H1 (cell line): Measurements from ENCODE around the gene TRUB1. TPM values are rescaled to one million over a fixed set of nuclear protein-coding genes. Genes with fewer than 3 reads are reported as not detected.

Source experiments
- CTCF ChIA-PET: fragments of 300-600 bp; sonication (Branson Sonifier 250); formaldehyde crosslinking; loops from one replicate; lab custom pipeline; 2021; ENCODE audit not compliant: partially characterized antibody; lab: Charles Lee
- POLR2A ChIA-PET: fragments of 300-600 bp; sonication (Branson Sonifier 250); formaldehyde crosslinking; loops from one replicate; lab custom pipeline; 2021; ENCODE audit warnings: inconsistent platforms; ENCODE audit not compliant: partially characterized antibody; lab: Charles Lee
- DNase-seq, 2 experiments: peaks; one replicate each; pipeline versions ENCODE4 v3.0.0 to v3.0.0-alpha.2; 2010 to 2022; ENCODE audit warnings: low spot score in 2 of 2, low read depth in 1 of 2, mixed read lengths in 1 of 2
- FAIRE-seq: peaks from 2 replicates; lab custom pipeline; 2011; peaks lifted over from hg19 to GRCh38; lab: Jason Lieb, UNC
- H2AFZ ChIP-seq: 2 replicates; pipeline ENCODE4 v1.8.1; 2012; ENCODE audit warnings: low read length, inconsistent platforms
- H2AK5ac ChIP-seq: 2 replicates; pipeline ENCODE4 v1.6.1; 2013; ENCODE audit warnings: low read depth, low read length
- H2BK120ac ChIP-seq: replicated peaks from 2 replicates; pipeline ENCODE3; 2013; ENCODE audit warnings: low read depth, low read length, inconsistent platforms
- H2BK12ac ChIP-seq: 2 replicates; pipeline ENCODE4 v1.6.1; 2013; ENCODE audit warnings: low read depth, low read length
- H2BK15ac ChIP-seq: 2 replicates; pipeline ENCODE4 v1.6.1; 2013; ENCODE audit warnings: low read length
- H2BK20ac ChIP-seq: 2 replicates; pipeline ENCODE4 v1.6.1; 2013; ENCODE audit warnings: low read length
- H2BK5ac ChIP-seq: 2 replicates; pipeline ENCODE4 v1.6.1; 2013; ENCODE audit warnings: low read depth, low read length
- H3K14ac ChIP-seq: 2 replicates; pipeline ENCODE4 v1.6.1; 2013; ENCODE audit warnings: inconsistent platforms; ENCODE audit not compliant: insufficient read length
- H3K18ac ChIP-seq: 2 replicates; pipeline ENCODE4 v1.6.1; 2013; ENCODE audit warnings: low read length; ENCODE audit errors: extremely low read depth
- H3K23ac ChIP-seq: 2 replicates; pipeline ENCODE4 v1.6.1; 2013; ENCODE audit warnings: inconsistent platforms; ENCODE audit not compliant: insufficient read length
- H3K23me2 ChIP-seq: 2 replicates; pipeline ENCODE4 v1.6.1; 2013; ENCODE audit warnings: low read depth, low read length
- H3K27ac ChIP-seq: 2 replicates; pipeline ENCODE4 v1.6.1; 2011; ENCODE audit warnings: low read depth, low read length, inconsistent platforms
- H3K27me3 ChIP-seq, 4 experiments: replicated peaks in 1 of 4; 1 replicate in 1 of 4; 2 replicates in 3 of 4; pipeline versions ENCODE4 v1.6.1 to v1.8.1; 2011 to 2013; ENCODE audit warnings: low read length in 3 of 4, mild to moderate bottlenecking in 3 of 4, inconsistent platforms in 2 of 4, mixed read lengths in 2 of 4, moderate library complexity in 1 of 4; ENCODE audit not compliant: control insufficient read depth in 3 of 4, insufficient read depth in 3 of 4; ENCODE audit errors: extremely low read depth in 1 of 4
- H3K36me3 ChIP-seq, 4 experiments: 2 replicates each; pipeline versions ENCODE4 v1.6.1 to v1.8.1; 2011 to 2013; ENCODE audit warnings: mild to moderate bottlenecking in 4 of 4, low read length in 3 of 4, moderate library complexity in 2 of 4, control low read depth in 1 of 4, inconsistent platforms in 1 of 4; ENCODE audit not compliant: insufficient read depth in 4 of 4, control insufficient read depth in 2 of 4
- H3K4ac ChIP-seq: replicated peaks from 2 replicates; pipeline ENCODE3; 2013; ENCODE audit warnings: low read length, low read depth, mixed read lengths, inconsistent platforms; ENCODE audit not compliant: insufficient read length
- H3K4me1 ChIP-seq, 4 experiments: replicated peaks in 1 of 4; 1 replicate in 1 of 4; 2 replicates in 3 of 4; pipeline versions ENCODE4 v1.6.1 to v1.8.1; 2011 to 2013; ENCODE audit warnings: low read length in 3 of 4, inconsistent platforms in 2 of 4, mixed read lengths in 1 of 4; ENCODE audit not compliant: insufficient read depth in 4 of 4, control insufficient read depth in 3 of 4
- H3K4me2 ChIP-seq, 2 experiments: 2 replicates each; pipeline versions ENCODE4 v1.6.1 to v1.8.1; 2011 to 2013; ENCODE audit warnings: low read depth in 2 of 2, low read length in 2 of 2, control low read depth in 1 of 2, inconsistent platforms in 1 of 2, mild to moderate bottlenecking in 1 of 2; ENCODE audit not compliant: insufficient read depth in 1 of 2
- H3K4me3 ChIP-seq, 4 experiments: fragments of 200-600, 300-600 bp in 1 of 4; sonication (generic), shearing (Covaris generic), sonication (Bioruptor Twin) in 1 of 4; 2 replicates each; pipeline versions ENCODE4 v1.5.1 to v1.8.1; 2011 to 2016; ENCODE audit warnings: low read length in 4 of 4, low read depth in 3 of 4, control low read depth in 2 of 4, inconsistent platforms in 2 of 4, mild to moderate bottlenecking in 2 of 4, mixed read lengths in 1 of 4, moderate library complexity in 1 of 4; ENCODE audit not compliant: insufficient read depth in 2 of 4; ENCODE audit errors: extremely low read depth in 1 of 4
- H3K56ac ChIP-seq: replicated peaks from 2 replicates; pipeline ENCODE3; 2013; ENCODE audit warnings: low read depth, mild to moderate bottlenecking, mixed read lengths, low read length, inconsistent platforms; ENCODE audit not compliant: insufficient read length
- H3K79me1 ChIP-seq: 2 replicates; pipeline ENCODE4 v1.6.1; 2013; ENCODE audit warnings: low read depth, low read length, control low read depth
- H3K79me2 ChIP-seq, 2 experiments: 2 replicates each; pipeline versions ENCODE4 v1.6.1 to v1.8.1; 2012 to 2013; ENCODE audit warnings: low read length in 2 of 2, mild to moderate bottlenecking in 2 of 2, inconsistent platforms in 1 of 2; ENCODE audit not compliant: insufficient read depth in 2 of 2, control insufficient read depth in 1 of 2
- H3K9ac ChIP-seq, 4 experiments: replicated peaks in 1 of 4; 1 replicate in 1 of 4; 2 replicates in 3 of 4; pipeline versions ENCODE4 v1.6.1 to v1.8.1; 2011 to 2013; ENCODE audit warnings: low read depth in 3 of 4, low read length in 3 of 4, control low read depth in 2 of 4, mild to moderate bottlenecking in 2 of 4, moderate library complexity in 2 of 4, inconsistent platforms in 1 of 4; ENCODE audit errors: extremely low read depth in 1 of 4
- H3K9me3 ChIP-seq, 2 experiments: 2 replicates each; pipeline versions ENCODE4 v1.6.1 to v1.8.1; 2012 to 2013; ENCODE audit warnings: mild to moderate bottlenecking in 2 of 2, moderate library complexity in 2 of 2, control low read depth in 1 of 2, inconsistent platforms in 1 of 2, low read depth in 1 of 2, low read length in 1 of 2, mixed read lengths in 1 of 2; ENCODE audit not compliant: insufficient read depth in 2 of 2
- H4K20me1 ChIP-seq, 2 experiments: replicated peaks in 1 of 2; 2 replicates each; pipeline versions ENCODE3 to v1.8.1; 2011 to 2013; ENCODE audit warnings: inconsistent platforms in 2 of 2, low read length in 2 of 2, mild to moderate bottlenecking in 1 of 2; ENCODE audit not compliant: insufficient read depth in 2 of 2, control insufficient read depth in 1 of 2
- H4K5ac ChIP-seq: 2 replicates; pipeline ENCODE4 v1.6.1; 2013; ENCODE audit warnings: low read length, low read depth, mixed read lengths, inconsistent platforms; ENCODE audit not compliant: insufficient read length
- H4K8ac ChIP-seq: 2 replicates; pipeline ENCODE4 v1.8.0; 2013; ENCODE audit warnings: mild to moderate bottlenecking, moderate library complexity, low read length, inconsistent platforms; ENCODE audit not compliant: insufficient read depth; ENCODE audit errors: extremely low read depth
- H4K91ac ChIP-seq: replicated peaks from 2 replicates; pipeline ENCODE3; 2013; ENCODE audit warnings: low read length, mixed read lengths, inconsistent platforms; ENCODE audit not compliant: insufficient read length
- CHD2 ChIP-seq: IDR thresholded peaks from 2 replicates; pipeline ENCODE4 v1.6.1; 2012; ENCODE audit warnings: low read length, improper control_type of control experiment
- SUZ12 ChIP-seq: fragments of 200-600 bp; sonication (generic); IDR thresholded peaks from 2 replicates; pipeline ENCODE4 v1.6.1; 2012; ENCODE audit warnings: mild to moderate bottlenecking, inconsistent platforms, low read length, moderate library complexity, mixed read lengths
- WGBS, 2 experiments: shearing (Covaris generic) in 1 of 2; methylation state at CpG; one replicate each; pipeline versions ENCODE4 v1.1.6 to v1.1.7; 2013 to 2015; ENCODE audit warnings: low lambda C conversion rate in 2 of 2, mixed read lengths in 2 of 2, inconsistent platforms in 1 of 2, low coverage in 1 of 2, missing lambda C conversion rate in 1 of 2; ENCODE audit not compliant: insufficient replicate concordance in 2 of 2, insufficient coverage in 1 of 2, insufficient read length in 1 of 2; ENCODE audit errors: extremely low coverage in 1 of 2, missing lambda C conversion rate in 1 of 2; 5-methylcytosine and 5-hydroxymethylcytosine counted together
- polyA plus RNA-seq, 7 experiments: library from polyadenylated mRNA; depleted of rRNA in 3 of 7; stranded (reverse) in 5 of 7; unstranded in 2 of 7; fragments of >200 nt in 5 of 7; fragments of 200-250 nt in 2 of 7; gene quantifications; 1 replicate in 5 of 7; 2 replicates in 1 of 7; 4 replicates in 1 of 7; pipeline versions ENCODE4 v1.2.1 to v1.2.3, GENCODE V29; 2011 to 2013; ENCODE audit warnings: missing spikeins in 2 of 7, mixed read lengths in 2 of 7
- total RNA-seq: library from RNA; stranded (reverse); fragmentation: NEBNext Ultra II Directional; extraction: Animal tissue kit (Norgen Biotek cat#: 25700); gene quantifications from 2 replicates; pipeline ENCODE4 v1.2.1, GENCODE V29; 2021

The TRUB1 gene
- total and polyA plus RNA-seq, 2 of the 8 experiments (the other 6 are each of a cell fraction or from before 2014, with no cell fraction given) = 6.3 to 22.2 TPM

DNA sequence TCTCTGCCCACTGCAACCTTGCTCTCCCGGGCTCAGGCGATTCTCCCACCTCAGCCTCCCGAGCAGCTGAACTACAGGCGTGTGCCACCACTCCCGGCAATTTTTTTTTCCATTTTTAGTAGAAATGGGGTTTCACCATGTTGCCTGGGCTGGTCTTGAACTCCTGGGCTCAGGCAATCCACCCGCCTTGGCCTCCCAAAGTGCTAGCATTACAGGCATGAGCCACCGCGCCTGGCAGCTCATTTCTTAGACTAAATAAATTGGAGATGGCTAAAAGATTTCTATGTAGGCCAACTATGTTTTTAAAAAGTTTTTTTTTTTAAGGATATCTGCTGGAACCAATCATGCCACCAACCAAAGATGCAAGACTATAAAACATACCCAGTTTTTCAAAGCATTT, 67.8 kb downstream of the TRUB1 start:
- Histone ChIP-seq H3K23me2 (no peaks in the 10 kb centered on the region), H4K91ac (no peak overlapping the region), H2BK5ac (no peak overlapping the region), H3K23ac (no peak overlapping the region), H2BK12ac (no peak overlapping the region), H2BK20ac (no peak overlapping the region), H4K5ac (no peak overlapping the region), H3K4me3 (no peak overlapping the region), H3K4me1 (peaks cover 0 to 5% (median 0%) of the 10 kb centered on the region in 4 experiments; a peak in 2 of 7 replicates), H4K8ac (no peak overlapping the region), H3K27me3 (no peaks in the 10 kb centered on the region), H2AK5ac (no peak overlapping the region), H2BK120ac (no peak overlapping the region), H4K20me1 (no peaks in the 10 kb centered on the region), H3K4ac (no peak overlapping the region), H2AFZ (no peak overlapping the region), H3K14ac (no peak overlapping the region), H2BK15ac (no peak overlapping the region), H3K56ac (no peak overlapping the region), H3K79me2 (no peaks in the 10 kb centered on the region), H3K9ac (no peak overlapping the region), H3K9me3 (no peaks in the 10 kb centered on the region), H3K36me3 (no peaks in the 10 kb centered on the region), H3K79me1 (no peaks in the 10 kb centered on the region), H3K27ac (no peak overlapping the region), H3K18ac (no peak overlapping the region), H3K4me2 (no peak overlapping the region)
- 93% methylated on average over 8 of the region's 8 CpGs; no CpG with 5 or more reads in 1 of the 2 experiments for WGBS, 2 experiments
- FAIRE-seq (no peak), DNase-seq (no peak)
- TF ChIP-seq CHD2 (no peak), SUZ12 (no peak)
- CTCF ChIA-PET = interaction anchor here (0.7 to 2.4 kb wide), 4 partner anchors 12 to 126 kb away, joined by 3 to 8 read pairs (median 5); no protein-coding TSS in a partner anchor
- POLR2A ChIA-PET = no interaction called here
